IPS-NIHi11 (cell line): ENCODE data around the gene MEGF11.
A peak's percentile ranks its signal among the peaks of the same experiment; 100 is the strongest.

Source experiments
- DNase-seq: peaks from one replicate; pipeline ENCODE4 v3.0.0; 2012; ENCODE audit warnings: mixed read lengths, low spot score

MEGF11 gene

DNA sequence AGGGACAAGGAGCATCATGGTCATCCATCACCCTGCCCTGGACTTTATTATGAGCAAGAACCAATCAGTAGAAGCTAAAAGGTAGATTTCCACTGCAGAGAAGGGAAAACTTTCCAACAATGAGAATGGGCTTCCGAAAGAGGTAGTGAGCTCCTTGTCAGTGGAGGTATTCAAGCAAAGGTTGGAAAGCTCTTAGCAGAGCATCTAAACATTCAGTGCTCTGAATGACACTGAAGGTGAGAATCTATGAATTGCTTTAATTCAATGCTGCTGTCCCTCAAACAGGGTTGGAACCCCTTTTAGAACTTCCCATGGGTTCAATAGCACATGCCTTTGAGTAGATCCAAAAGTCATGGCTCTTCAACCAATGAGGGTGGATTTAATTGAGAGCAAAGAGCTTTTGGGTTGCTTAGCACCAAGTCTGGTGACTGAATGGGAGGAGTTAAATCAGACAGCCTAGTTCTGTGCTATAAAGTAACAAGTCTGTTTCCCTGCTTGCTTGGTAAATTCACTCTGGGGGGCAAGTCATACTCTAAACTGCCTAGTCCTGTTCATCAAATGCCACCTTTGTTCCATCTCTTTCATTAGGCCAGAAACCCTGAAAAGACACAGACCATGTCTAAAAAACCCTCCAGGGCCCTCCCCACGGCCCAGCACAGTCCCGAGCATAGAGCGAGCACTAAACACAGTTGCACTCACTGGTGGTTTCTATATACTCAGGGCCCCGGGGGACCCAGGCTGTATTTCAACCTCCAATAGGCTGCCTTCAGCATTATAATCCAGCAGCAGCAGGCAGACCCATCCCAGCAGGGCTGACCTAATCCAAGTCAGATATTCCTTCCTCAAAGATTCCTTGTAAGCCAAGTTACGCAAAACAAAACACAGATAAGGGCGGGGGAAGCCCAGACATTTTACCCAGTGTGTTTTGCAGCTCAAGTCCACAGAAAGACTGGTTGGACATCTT lies 161.2 kb downstream of the MEGF11 start:
- DNase-seq, result no peak

- no peak for DNase-seq
Observed at GRCh38 chr15:66089509-66089908, 164.0 kb downstream of the MEGF11 start.

DNA sequence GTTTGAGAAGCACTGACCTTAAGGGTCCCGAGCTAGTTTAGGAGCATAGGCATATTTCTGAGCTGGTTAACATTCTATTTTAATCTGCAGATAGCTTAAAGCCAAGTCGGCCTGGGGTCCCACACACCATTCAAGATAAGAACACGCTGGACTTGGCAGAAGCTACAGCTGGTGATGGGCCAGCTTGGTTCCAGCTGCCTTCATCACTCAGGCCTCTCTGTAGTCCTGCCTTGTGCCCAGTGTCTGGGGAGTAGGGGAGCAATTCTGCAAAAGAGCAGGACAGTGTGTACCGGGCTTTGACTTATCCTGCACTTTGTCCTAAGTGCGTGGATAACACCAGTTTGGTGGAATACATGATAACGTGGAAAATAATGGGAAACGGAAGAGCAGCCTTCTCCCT lies 164.5 kb downstream of the MEGF11 start:
- DNase-seq, result no peak

DNA sequence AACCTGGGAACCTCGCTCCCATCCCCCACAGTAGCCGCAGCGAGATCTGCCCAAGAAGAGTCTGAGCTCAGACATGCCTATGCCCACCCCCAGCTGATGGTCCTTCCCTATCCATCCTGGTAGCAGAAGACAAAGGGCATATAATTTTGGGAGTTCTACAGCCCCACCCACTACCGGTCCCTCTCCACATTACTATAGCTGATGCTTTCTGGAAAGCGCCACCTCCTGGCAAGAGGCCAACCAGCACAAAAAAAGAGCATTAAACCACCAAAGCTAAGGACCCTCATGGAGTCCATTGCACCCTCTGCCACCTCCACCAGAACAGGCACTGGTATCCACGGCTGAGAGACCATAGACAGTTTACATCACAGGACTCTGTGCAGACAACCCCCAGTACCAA lies 168.4 kb downstream of the MEGF11 start:
- no peak for DNase-seq

DNA sequence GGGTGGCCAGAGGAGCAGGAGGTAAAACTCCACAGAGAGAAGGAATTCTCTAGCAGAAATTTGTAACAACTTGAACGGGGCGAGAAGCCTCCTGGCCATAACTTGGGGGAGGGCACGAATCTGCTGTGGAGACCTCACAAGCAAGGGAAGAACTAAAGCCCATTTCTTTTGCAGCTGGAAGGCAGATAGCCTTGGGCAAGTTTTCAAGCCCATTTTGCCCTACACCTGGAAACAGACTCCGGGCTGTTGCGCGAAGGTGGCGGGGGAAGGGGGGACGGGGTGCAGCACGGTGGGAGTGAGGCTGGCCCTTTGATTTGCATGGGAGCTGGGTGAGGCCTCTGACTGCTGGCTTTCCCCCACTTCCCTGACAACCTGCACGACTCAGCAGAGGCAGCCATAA lies 168.8 kb downstream of the MEGF11 start:
- no peak for DNase-seq

DNA sequence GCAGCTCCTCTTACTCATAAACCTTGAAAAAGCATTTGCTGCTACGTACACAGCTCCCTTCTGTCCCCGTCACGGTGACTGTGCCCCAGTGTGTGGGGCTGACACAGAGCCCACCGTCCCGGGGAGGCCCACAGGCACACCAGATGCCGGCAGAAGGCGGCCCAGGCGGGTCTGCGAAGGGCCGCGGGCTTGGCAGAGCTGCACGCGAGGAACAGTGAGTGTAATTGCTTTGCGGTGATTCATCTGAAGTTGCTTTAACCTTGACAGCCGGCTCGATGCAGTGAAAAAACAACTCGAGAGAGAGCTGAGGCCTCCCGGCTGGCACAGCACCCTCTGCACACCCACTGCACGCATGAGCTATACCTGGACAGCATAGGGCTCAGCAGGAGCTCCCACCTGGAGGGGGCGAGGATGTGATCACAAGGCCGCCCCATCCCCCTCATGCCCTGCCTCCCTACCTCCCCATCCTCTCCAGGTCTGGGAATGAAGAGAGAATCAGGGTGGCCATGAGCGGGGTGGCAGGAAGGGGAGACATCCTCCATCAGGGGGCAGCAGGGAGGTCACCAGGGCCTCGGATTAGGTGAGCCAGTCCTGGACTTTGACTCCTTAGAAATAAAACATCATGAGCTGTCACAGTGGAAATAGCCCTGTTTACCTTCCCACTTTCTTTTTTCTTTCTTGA lies 172.7 kb downstream of the MEGF11 start:
- DNase-seq, result peak; percentile 68

- no peak for DNase-seq
Observed at GRCh38 chr15:66078929-66079275, 174.6 kb downstream of the MEGF11 start.

DNA sequence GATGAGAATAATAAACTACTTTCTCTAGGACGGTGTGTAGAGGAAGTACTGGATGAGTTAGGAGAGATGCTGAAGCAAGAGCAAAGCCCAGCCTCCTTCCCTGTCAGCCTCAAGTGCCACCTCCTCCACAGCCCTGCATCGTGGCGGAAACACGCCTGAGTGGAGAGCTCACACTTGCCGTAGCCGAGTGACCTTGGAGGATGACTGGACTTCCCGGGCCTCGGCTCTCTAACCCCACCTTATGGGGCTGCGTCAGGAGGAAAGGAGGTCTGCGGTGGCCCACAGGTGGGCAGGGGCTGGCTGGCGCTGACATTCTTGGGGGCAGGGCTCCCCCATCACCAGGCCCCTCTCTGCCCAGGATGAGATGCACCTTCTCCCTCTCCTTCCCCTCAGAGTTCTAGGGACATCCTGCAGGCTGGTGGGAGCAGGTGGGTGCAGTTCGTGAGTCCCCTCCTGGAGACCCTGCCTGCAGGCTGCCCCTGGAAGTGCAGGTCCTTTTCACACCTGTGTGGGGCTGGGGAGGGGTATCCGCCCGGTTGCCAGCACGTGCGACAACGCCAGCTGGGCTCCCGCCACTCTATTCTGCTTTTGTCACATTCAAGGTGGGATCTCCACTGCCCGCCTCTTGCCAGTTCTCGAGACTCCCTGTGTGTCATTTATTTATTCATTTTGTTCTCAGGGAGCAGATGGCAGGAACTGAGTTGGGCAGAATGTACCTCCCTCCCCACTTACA lies 175.2 kb downstream of the MEGF11 start:
- DNase-seq, result peak; percentile 40

DNA sequence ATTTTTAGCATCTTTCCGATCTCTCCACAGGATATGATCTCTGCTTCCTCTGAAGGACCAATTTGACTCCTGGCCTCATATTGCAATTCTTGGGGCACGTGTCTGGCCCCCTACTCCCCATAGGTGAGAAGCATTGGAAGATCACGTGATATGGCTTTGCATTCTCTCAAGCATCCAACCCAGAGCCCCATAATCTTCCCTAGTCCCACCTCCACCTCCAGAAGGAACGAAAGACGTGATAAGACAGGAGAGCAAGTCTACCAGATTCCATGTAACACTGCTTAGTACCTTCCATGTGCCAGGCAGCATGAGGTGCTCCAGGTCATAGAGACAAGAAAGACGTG lies 176.3 kb downstream of the MEGF11 start:
- no peak for DNase-seq

- DNase-seq, result no peak
Observed at GRCh38 chr15:66076591-66077319, 176.8 kb downstream of the MEGF11 start.

GRCh38 chr15:66075947-66076346 lies 177.6 kb downstream of the MEGF11 start:
- DNase-seq, result no peak

DNA sequence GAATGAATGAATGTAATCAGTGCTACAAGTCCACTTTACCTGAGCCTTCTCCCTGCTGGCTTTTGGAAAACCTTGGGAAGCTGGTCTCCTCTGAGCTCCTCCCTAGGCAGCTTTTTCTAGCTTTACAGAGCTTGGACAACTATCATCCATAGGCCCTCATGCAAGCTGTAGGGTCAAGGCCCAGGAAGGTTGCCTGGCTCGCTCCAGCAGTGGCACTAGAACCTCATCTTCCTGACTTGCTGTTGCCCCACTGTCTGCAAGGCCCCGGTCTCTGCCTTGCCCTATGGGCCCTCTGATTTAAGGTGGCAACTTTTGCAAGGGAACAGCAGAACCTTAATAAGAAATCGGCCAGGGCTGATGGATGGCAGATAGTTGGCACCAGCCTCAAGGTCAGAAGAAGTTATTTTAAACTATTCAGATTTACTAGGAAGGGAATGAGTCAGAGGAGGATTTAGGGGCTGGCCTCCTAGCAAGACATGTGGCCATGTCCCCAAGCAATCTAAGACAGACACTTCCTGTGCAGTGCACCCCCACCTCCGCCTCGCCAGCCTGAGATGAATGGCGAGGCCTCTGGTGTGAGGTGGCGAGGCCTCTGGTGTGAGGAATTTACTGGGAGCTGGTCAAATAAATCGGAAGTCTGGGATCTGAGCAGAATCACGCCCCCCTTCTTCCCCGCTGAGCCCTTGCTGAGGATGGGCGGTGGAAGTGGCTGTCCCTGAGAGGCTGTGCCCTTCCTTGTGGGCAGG lies 180.8 kb downstream of the MEGF11 start:
- DNase-seq, result no peak

- no peak for DNase-seq
Observed at GRCh38 chr15:66071921-66072295, 181.6 kb downstream of the MEGF11 start.

GRCh38 chr15:66071160-66071920 lies 182.2 kb downstream of the MEGF11 start:
- no peak for DNase-seq

- DNase-seq, result no peak
Observed at GRCh38 chr15:66070220-66070934, 183.2 kb downstream of the MEGF11 start.

- no peak for DNase-seq
Observed at GRCh38 chr15:66069751-66070150, 183.8 kb downstream of the MEGF11 start.

DNA sequence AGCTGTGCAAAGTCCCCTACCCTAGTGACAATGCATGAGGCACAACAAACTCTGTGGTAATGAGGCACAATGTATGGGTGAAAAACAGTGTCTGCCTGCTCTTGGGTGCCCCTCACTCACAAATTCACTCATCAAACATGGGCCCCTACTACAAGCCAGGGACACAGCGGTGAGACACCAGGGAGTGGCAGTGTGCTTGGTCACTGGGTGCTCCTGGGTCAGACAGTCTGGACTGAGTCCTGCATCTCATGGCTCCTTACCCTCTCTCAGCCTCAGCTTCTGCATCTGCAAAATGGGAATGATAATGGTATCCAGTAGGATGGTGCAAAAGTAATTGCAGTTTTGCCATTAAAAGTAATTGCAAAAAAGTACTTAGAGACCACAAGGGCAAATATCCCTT lies 184.7 kb downstream of the MEGF11 start:
- DNase-seq, result no peak

GRCh38 chr15:66067687-66068086 lies 185.9 kb downstream of the MEGF11 start:
- DNase-seq, result peak; percentile 67

DNA sequence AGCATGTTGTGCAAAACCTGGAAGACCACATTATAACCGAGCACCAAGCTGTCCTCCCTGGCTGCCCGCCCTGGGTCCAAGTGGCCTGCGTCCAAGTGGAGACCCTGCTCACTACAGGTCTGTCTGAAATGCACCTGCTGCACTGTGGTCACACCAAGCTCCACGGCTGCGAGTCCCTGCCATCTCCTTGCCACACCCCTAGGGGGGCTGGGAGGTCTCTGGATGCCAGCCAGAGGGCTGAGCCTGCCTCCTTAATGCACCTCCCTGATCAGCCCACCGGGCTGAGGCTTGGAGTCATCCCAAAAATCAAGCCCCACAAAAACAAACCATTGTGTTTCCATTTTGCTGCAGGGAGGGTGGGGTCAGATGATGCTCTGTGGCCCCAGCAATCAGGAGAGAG lies 187.1 kb downstream of the MEGF11 start:
- no peak for DNase-seq

GRCh38 chr15:66066005-66066404 lies 187.5 kb downstream of the MEGF11 start:
- DNase-seq, result no peak
